Limb (tissue), 2 donors: ENCODE data around the gene CLOCK.

Experiments
- DNase-seq, 2 donors: peaks; one replicate each; pipeline ENCODE4 v3.0.0-alpha.2; 2016; ENCODE audit errors: extremely low spot score in 2 of 2

The CLOCK gene

GRCh38 chr4:55545151-55545550 lies 1.6 kb downstream of the CLOCK start:
- DNase-seq: no peak

- no peak for DNase-seq
These were observed 2.9 kb downstream of the CLOCK start for GRCh38 chr4:55543858-55544257.

- no peak for DNase-seq
These were observed 6.4 kb downstream of the CLOCK start for GRCh38 chr4:55540271-55540670.

GRCh38 chr4:55539658-55540057 lies 7.1 kb downstream of the CLOCK start:
- DNase-seq: no peak

- no peak for DNase-seq
These were observed 8.2 kb downstream of the CLOCK start for GRCh38 chr4:55538531-55538930.

- no peak for DNase-seq
These were observed 12.4 kb downstream of the CLOCK start for GRCh38 chr4:55534306-55534705.

GRCh38 chr4:55530691-55531090 lies 16.0 kb downstream of the CLOCK start:
- no peak for DNase-seq

- DNase-seq: no peak
These were observed 16.5 kb downstream of the CLOCK start for GRCh38 chr4:55530167-55530566.

- no peak for DNase-seq
These were observed 18.2 kb downstream of the CLOCK start for GRCh38 chr4:55528491-55528890.

- no peak for DNase-seq
These were observed 21.7 kb downstream of the CLOCK start for GRCh38 chr4:55524844-55525571.

- no peak for DNase-seq
These were observed 28.3 kb downstream of the CLOCK start for GRCh38 chr4:55518442-55518841.

GRCh38 chr4:55517526-55518229 lies 29.0 kb downstream of the CLOCK start:
- no peak for DNase-seq

- DNase-seq: no peak
These were observed 33.7 kb downstream of the CLOCK start for GRCh38 chr4:55512922-55513571.

GRCh38 chr4:55512077-55512476 lies 34.6 kb downstream of the CLOCK start:
- DNase-seq: no peak

GRCh38 chr4:55510685-55511084 lies 36.0 kb downstream of the CLOCK start:
- no peak for DNase-seq

GRCh38 chr4:55509266-55509665 lies 37.4 kb downstream of the CLOCK start:
- no peak for DNase-seq

- DNase-seq: no peak
These were observed 39.1 kb downstream of the CLOCK start for GRCh38 chr4:55507612-55508011.

- no peak for DNase-seq
These were observed 43.5 kb downstream of the CLOCK start for GRCh38 chr4:55503169-55503568.

- no peak for DNase-seq
These were observed 46.6 kb downstream of the CLOCK start for GRCh38 chr4:55500072-55500471.

GRCh38 chr4:55499495-55499894 lies 47.2 kb downstream of the CLOCK start:
- DNase-seq: no peak

- no peak for DNase-seq
These were observed 48.7 kb downstream of the CLOCK start for GRCh38 chr4:55498051-55498450.

- DNase-seq: no peak
These were observed 55.2 kb downstream of the CLOCK start for GRCh38 chr4:55491486-55491885.

- DNase-seq: no peak
These were observed 58.0 kb downstream of the CLOCK start for GRCh38 chr4:55488716-55489115.
